Eye (tissue), 1 donor: ENCODE data around the gene HMCN2.

Experiments
- DNase-seq: peaks from one replicate; pipeline ENCODE4 v3.0.0-alpha.2; 2015

HMCN2 gene

GRCh38 chr9:130437011-130437789 lies 171.6 kb downstream of the HMCN2 start:
- no peak for DNase-seq

GRCh38 chr9:130438382-130438981 lies 172.9 kb downstream of the HMCN2 start:
- DNase-seq, result no peak

GRCh38 chr9:130441031-130441430 lies 175.5 kb downstream of the HMCN2 start:
- no peak for DNase-seq

- DNase-seq, result no peak
These were observed 177.3 kb downstream of the HMCN2 start for GRCh38 chr9:130442746-130443455.

- no peak for DNase-seq
These were observed 177.9 kb downstream of the HMCN2 start for GRCh38 chr9:130443456-130443801.

- DNase-seq, result no peak
These were observed 178.4 kb downstream of the HMCN2 start for GRCh38 chr9:130443840-130444492.

- peak; percentile 64 for DNase-seq
These were observed 179.1 kb downstream of the HMCN2 start, which contains the start of gene ASS1 for GRCh38 chr9:130444565-130445221. ASS1 (plus strand) TSS chr9:130444961; CDS start chr9:130452229, 7,268 bp downstream.

- DNase-seq, result no peak
These were observed 179.9 kb downstream of the HMCN2 start for GRCh38 chr9:130445268-130445983.

- peak; percentile 76 for DNase-seq
These were observed 180.7 kb downstream of the HMCN2 start for GRCh38 chr9:130446101-130446861.

GRCh38 chr9:130447193-130447816 lies 181.7 kb downstream of the HMCN2 start:
- DNase-seq, result no peak

- DNase-seq, result peak; percentile 73
These were observed 182.6 kb downstream of the HMCN2 start for GRCh38 chr9:130448035-130448624.

- DNase-seq, result no peak
These were observed 183.4 kb downstream of the HMCN2 start for GRCh38 chr9:130448771-130449603.

GRCh38 chr9:130450344-130451003 lies 184.9 kb downstream of the HMCN2 start:
- no peak for DNase-seq

GRCh38 chr9:130451004-130451390 lies 185.4 kb downstream of the HMCN2 start:
- DNase-seq, result no peak

- peak; percentile 96 for DNase-seq
These were observed 186.2 kb downstream of the HMCN2 start for GRCh38 chr9:130451509-130452388.

GRCh38 chr9:130452835-130453234 lies 187.3 kb downstream of the HMCN2 start:
- DNase-seq, result no peak

GRCh38 chr9:130453487-130453886 lies 187.9 kb downstream of the HMCN2 start:
- DNase-seq, result no peak
